GM18498 (cell line): Measurements from ENCODE around the gene IL22.
"Not testable (repeated sequence)": the region's sequence is repeated elsewhere in the genome, so short reads cannot be mapped to it uniquely, and the experiment has no call there.

Source experiments
- ATAC-seq: cut with Tn5 transposase; IDR thresholded peaks from one replicate; pipeline ENCODE4 v1.9.1; 2021; ENCODE audit warnings: mild to moderate bottlenecking, moderate library complexity; ENCODE audit not compliant: unreplicated experiment

IL22 gene

GRCh38 chr12:68231691-68232090, 21.7 kb downstream of the IL22 start:
- ATAC-seq, result no peak

- no peak for ATAC-seq
These were observed 22.2 kb downstream of the IL22 start for GRCh38 chr12:68231229-68231628.

- no peak for ATAC-seq
These were observed 23.4 kb downstream of the IL22 start for GRCh38 chr12:68229956-68230355.

GRCh38 chr12:68227356-68227755, 26.0 kb downstream of the IL22 start:
- ATAC-seq, result no peak

- ATAC-seq, result no peak
These were observed 27.6 kb downstream of the IL22 start, which contains the start of gene IL26 for GRCh38 chr12:68225576-68226476. Gene IL26 (minus strand): TSS chr12:68225810. CDS start chr12:68225756, 54 bp downstream.

GRCh38 chr12:68224613-68225285, 28.7 kb downstream of the IL22 start:
- ATAC-seq, result no peak

- peak; percentile 93 for ATAC-seq
These were observed 30.2 kb downstream of the IL22 start for GRCh38 chr12:68223067-68223747.

- no peak for ATAC-seq
These were observed 31.1 kb downstream of the IL22 start for GRCh38 chr12:68222326-68222725.

GRCh38 chr12:68221497-68221896, 31.9 kb downstream of the IL22 start:
- ATAC-seq, result no peak

- no peak for ATAC-seq
These were observed 42.5 kb downstream of the IL22 start for GRCh38 chr12:68210875-68211274.

- ATAC-seq, result not testable (repeated sequence)
These were observed 44.2 kb downstream of the IL22 start for GRCh38 chr12:68209048-68209728.

GRCh38 chr12:68207276-68207675, 46.1 kb downstream of the IL22 start:
- ATAC-seq, result no peak

GRCh38 chr12:68206446-68206845, 47.0 kb downstream of the IL22 start:
- no peak for ATAC-seq

GRCh38 chr12:68203460-68203875, 49.9 kb downstream of the IL22 start:
- ATAC-seq, result no peak

- ATAC-seq, result no peak
These were observed 52.5 kb downstream of the IL22 start for GRCh38 chr12:68200854-68201253.

GRCh38 chr12:68199127-68199526, 54.3 kb downstream of the IL22 start:
- ATAC-seq, result no peak

- ATAC-seq, result no peak
These were observed 54.8 kb downstream of the IL22 start for GRCh38 chr12:68198507-68199086.
